HEK293 (cell line): ENCODE data around the gene MEMO1.

Experiments used
- CTCF ChIA-PET: fragments of 350-600 bp; formaldehyde crosslinking; extraction: SDS; loops from one replicate; lab custom pipeline; 2021; ENCODE audit warnings: antibody characterized with exemption; lab: Yijun Ruan, JAX
- POLR2A ChIA-PET: fragments of 300-600 bp; formaldehyde crosslinking; extraction: SDS; loops from one replicate; lab custom pipeline; 2020; ENCODE audit warnings: antibody characterized with exemption, inconsistent platforms; lab: Yijun Ruan, JAX
- H3K27ac ChIP-seq: fragments of 200-500 bp; sonication (Bioruptor generic); 2 replicates; pipeline ENCODE4 v1.5.1; 2014; ENCODE audit warnings: low read depth, low read length, control low read depth, inconsistent platforms; ENCODE audit errors: extremely low read depth
- H3K36me3 ChIP-seq, 2 experiments: fragments of 200-500 bp in 1 of 2; sonication (Bioruptor generic) in 1 of 2; 1 replicate in 1 of 2; 2 replicates in 1 of 2; pipeline ENCODE4 v1.5.1; 2014 to 2017; ENCODE audit warnings: inconsistent platforms in 2 of 2, low read length in 2 of 2; ENCODE audit not compliant: control insufficient read depth in 2 of 2, insufficient read depth in 1 of 2
- H3K4me1 ChIP-seq: fragments of 200-500 bp; sonication (Bioruptor generic); 2 replicates; pipeline ENCODE4 v1.5.1; 2014; ENCODE audit warnings: mild to moderate bottlenecking, low read length, inconsistent platforms; ENCODE audit not compliant: control insufficient read depth, insufficient read depth
- H3K4me3 ChIP-seq: 2 replicates; pipeline ENCODE4 v1.5.1; 2011; ENCODE audit warnings: low read depth, mild to moderate bottlenecking, control low read depth, low read length, moderate library complexity
- H3K9me3 ChIP-seq: fragments of 200-500 bp; sonication (Bioruptor generic); 2 replicates; pipeline ENCODE4 v1.5.1; 2014; ENCODE audit warnings: low read depth, low read length, inconsistent platforms; ENCODE audit not compliant: control insufficient read depth, insufficient read depth
- BCL11B ChIP-seq: fragments of 450-650 bp; formaldehyde crosslinking; IDR thresholded peaks from 2 replicates; pipeline ENCODE4 v1.5.1; 2016; ENCODE audit warnings: low read depth, missing biosample characterization, missing genetic modification characterization
- SP7 ChIP-seq: fragments of 450-650 bp; formaldehyde crosslinking; IDR thresholded peaks from 2 replicates; pipeline ENCODE4 v1.5.1; 2016; ENCODE audit warnings: missing biosample characterization, missing genetic modification characterization
- WT1 ChIP-seq: fragments of 450-650 bp; formaldehyde crosslinking; IDR thresholded peaks from 2 replicates; pipeline ENCODE4 v1.5.1; 2016; ENCODE audit warnings: missing biosample characterization, missing genetic modification characterization
- ZNF121 ChIP-seq: fragments of 450-650 bp; formaldehyde crosslinking; IDR thresholded peaks from 2 replicates; pipeline ENCODE4 v1.5.1; 2016; ENCODE audit warnings: missing biosample characterization, missing genetic modification characterization
- ZNF132 ChIP-seq: fragments of 450-650 bp; formaldehyde crosslinking; IDR thresholded peaks from 2 replicates; pipeline ENCODE4 v1.5.1; 2017; ENCODE audit warnings: missing biosample characterization, missing genetic modification characterization, borderline replicate concordance
- ZNF133 ChIP-seq: fragments of 450-650 bp; formaldehyde crosslinking; IDR thresholded peaks from 2 replicates; pipeline ENCODE4 v1.5.1; 2016; ENCODE audit warnings: missing biosample characterization, missing genetic modification characterization
- ZNF146 ChIP-seq: fragments of 450-650 bp; formaldehyde crosslinking; IDR thresholded peaks from 2 replicates; pipeline ENCODE4 v1.5.1; 2016; ENCODE audit warnings: missing biosample characterization, missing genetic modification characterization
- ZNF16 ChIP-seq: fragments of 450-650 bp; formaldehyde crosslinking; IDR thresholded peaks from 2 replicates; pipeline ENCODE4 v1.5.1; 2016; ENCODE audit warnings: low read depth, missing biosample characterization, missing genetic modification characterization
- ZNF175 ChIP-seq: fragments of 450-650 bp; formaldehyde crosslinking; IDR thresholded peaks from 2 replicates; pipeline ENCODE4 v1.5.1; 2016; ENCODE audit warnings: missing biosample characterization, missing genetic modification characterization
- ZNF302 ChIP-seq: fragments of 450-650 bp; formaldehyde crosslinking; IDR thresholded peaks from 2 replicates; pipeline ENCODE4 v1.5.1; 2016; ENCODE audit warnings: missing biosample characterization, missing genetic modification characterization, low read depth
- ZNF473 ChIP-seq: fragments of 450-650 bp; formaldehyde crosslinking; IDR thresholded peaks from 2 replicates; pipeline ENCODE4 v1.5.1; 2017; ENCODE audit warnings: missing biosample characterization, missing genetic modification characterization
- ZNF521 ChIP-seq: fragments of 450-650 bp; formaldehyde crosslinking; IDR thresholded peaks from 2 replicates; pipeline ENCODE4 v1.5.1; 2017; ENCODE audit warnings: missing biosample characterization, mild to moderate bottlenecking, missing genetic modification characterization
- ZNF664 ChIP-seq: fragments of 450-650 bp; formaldehyde crosslinking; IDR thresholded peaks from 2 replicates; pipeline ENCODE4 v1.5.1; 2016; ENCODE audit warnings: missing biosample characterization, missing genetic modification characterization
- ZNF768 ChIP-seq: fragments of 450-650 bp; formaldehyde crosslinking; IDR thresholded peaks from 2 replicates; pipeline ENCODE4 v1.5.1; 2018; ENCODE audit warnings: missing biosample characterization, mild to moderate bottlenecking, missing genetic modification characterization
- ZNF777 ChIP-seq: fragments of 450-650 bp; formaldehyde crosslinking; IDR thresholded peaks from 2 replicates; pipeline ENCODE4 v1.5.1; 2017; ENCODE audit warnings: missing biosample characterization, missing genetic modification characterization, borderline replicate concordance
- ZSCAN16 ChIP-seq: fragments of 450-650 bp; formaldehyde crosslinking; IDR thresholded peaks from 2 replicates; pipeline ENCODE4 v1.5.1; 2016; ENCODE audit warnings: missing biosample characterization, missing genetic modification characterization
- ZXDB ChIP-seq: fragments of 450-650 bp; formaldehyde crosslinking; IDR thresholded peaks from 2 replicates; pipeline ENCODE4 v1.5.1; 2016; ENCODE audit warnings: missing biosample characterization, missing genetic modification characterization
- TF ChIP-seq, protein P1 (sequence below): fragments of 450-650 bp; formaldehyde crosslinking; IDR thresholded peaks from 2 replicates; pipeline ENCODE4 v1.5.1; 2016; ENCODE audit warnings: missing biosample characterization, missing genetic modification characterization
- TF ChIP-seq, protein P2 (sequence below): fragments of 450-650 bp; formaldehyde crosslinking; IDR thresholded peaks from 2 replicates; pipeline ENCODE4 v1.5.1; 2016; ENCODE audit warnings: missing biosample characterization, missing genetic modification characterization
- TF ChIP-seq, protein P3 (sequence below): fragments of 450-650 bp; formaldehyde crosslinking; IDR thresholded peaks from 2 replicates; pipeline ENCODE4 v1.5.1; 2016; ENCODE audit warnings: missing biosample characterization, missing genetic modification characterization
- TF ChIP-seq, protein P4 (sequence below): fragments of 450-650 bp; IDR thresholded peaks from 2 replicates; pipeline ENCODE4 v1.5.1; 2018; ENCODE audit warnings: missing biosample characterization, mild to moderate bottlenecking, missing genetic modification characterization

MEMO1 gene

DNA sequence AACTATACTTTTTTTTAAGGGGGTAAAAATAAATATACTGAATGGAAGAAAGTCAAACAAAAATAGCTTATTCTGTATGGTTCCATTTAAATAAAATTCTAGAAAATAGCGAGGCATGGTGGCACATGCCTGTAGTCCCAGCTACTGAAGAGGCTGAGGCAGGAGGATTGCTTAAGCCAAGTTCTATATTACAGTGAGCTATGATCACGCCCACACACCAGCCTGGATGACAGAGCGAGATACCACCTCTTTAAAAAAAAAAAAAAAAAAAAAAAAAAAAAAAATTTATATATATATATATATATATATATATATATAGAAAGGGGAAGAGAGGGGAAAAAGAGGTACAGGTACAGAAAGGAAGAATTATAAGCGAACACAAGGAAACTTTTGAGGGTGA, 77.7 kb downstream of the MEMO1 start:
- no peak overlapping the region for H3K27ac ChIP-seq
- no peaks in the 10 kb centered on the region for H3K4me1 ChIP-seq
- H3K4me3 ChIP-seq, result no peak overlapping the region
- no peak for TF ChIP-seq ZNF768 (tag by site-specific recombination)
- no peak for TF ChIP-seq ZNF777 (tag by site-specific recombination)
- H3K36me3 ChIP-seq, result peaks cover 0 to 3% of the 10 kb centered on the region in 2 experiments; a peak in 1 of 3 replicates
- no peaks in the 10 kb centered on the region for H3K9me3 ChIP-seq
- POLR2A ChIA-PET, result no interaction called here
- CTCF ChIA-PET, result interaction anchor here (1.1 kb wide), 1 partner anchor 22 kb away, joined by 3 read pairs; no protein-coding TSS in a partner anchor

DNA sequence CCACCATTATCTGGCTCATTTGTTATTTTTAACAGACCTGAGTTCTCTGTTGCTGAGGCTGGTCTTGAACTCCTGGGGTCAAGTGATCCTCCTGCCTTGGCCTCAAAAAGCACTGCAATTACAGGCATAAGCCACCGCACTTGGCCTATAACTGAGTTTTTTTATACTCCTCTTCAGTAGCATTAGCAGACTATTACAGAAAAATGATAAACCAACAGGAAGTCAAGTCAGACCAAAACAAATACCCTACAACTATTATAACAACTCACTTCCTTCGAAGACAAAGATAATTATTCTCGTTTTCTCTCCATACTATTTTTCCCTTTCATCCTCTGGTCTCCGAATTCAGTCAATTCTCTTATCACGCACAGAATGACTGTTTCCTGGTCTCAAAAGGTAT, 78.2 kb downstream of the MEMO1 start:
- ChIA-PET CTCF (interaction anchor here (1.1 kb wide), 1 partner anchor 22 kb away, joined by 3 read pairs; no protein-coding TSS in a partner anchor), POLR2A (no interaction called here)
- no peak for TF ChIP-seq ZNF664 (tag by site-specific recombination)
- TF ChIP-seq ZNF473, result no peak
- TF ChIP-seq ZXDB (tag by site-specific recombination), result no peak
- TF ChIP-seq ZNF146 (tag by site-specific recombination), result no peak
- no peak for TF ChIP-seq ZNF133 (tag by site-specific recombination)
- TF ChIP-seq BCL11B, result no peak
- TF ChIP-seq, protein P1, sequence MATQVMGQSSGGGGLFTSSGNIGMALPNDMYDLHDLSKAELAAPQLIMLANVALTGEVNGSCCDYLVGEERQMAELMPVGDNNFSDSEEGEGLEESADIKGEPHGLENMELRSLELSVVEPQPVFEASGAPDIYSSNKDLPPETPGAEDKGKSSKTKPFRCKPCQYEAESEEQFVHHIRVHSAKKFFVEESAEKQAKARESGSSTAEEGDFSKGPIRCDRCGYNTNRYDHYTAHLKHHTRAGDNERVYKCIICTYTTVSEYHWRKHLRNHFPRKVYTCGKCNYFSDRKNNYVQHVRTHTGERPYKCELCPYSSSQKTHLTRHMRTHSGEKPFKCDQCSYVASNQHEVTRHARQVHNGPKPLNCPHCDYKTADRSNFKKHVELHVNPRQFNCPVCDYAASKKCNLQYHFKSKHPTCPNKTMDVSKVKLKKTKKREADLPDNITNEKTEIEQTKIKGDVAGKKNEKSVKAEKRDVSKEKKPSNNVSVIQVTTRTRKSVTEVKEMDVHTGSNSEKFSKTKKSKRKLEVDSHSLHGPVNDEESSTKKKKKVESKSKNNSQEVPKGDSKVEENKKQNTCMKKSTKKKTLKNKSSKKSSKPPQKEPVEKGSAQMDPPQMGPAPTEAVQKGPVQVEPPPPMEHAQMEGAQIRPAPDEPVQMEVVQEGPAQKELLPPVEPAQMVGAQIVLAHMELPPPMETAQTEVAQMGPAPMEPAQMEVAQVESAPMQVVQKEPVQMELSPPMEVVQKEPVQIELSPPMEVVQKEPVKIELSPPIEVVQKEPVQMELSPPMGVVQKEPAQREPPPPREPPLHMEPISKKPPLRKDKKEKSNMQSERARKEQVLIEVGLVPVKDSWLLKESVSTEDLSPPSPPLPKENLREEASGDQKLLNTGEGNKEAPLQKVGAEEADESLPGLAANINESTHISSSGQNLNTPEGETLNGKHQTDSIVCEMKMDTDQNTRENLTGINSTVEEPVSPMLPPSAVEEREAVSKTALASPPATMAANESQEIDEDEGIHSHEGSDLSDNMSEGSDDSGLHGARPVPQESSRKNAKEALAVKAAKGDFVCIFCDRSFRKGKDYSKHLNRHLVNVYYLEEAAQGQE (tag by site-specific recombination), result no peak
- TF ChIP-seq, protein P2, sequence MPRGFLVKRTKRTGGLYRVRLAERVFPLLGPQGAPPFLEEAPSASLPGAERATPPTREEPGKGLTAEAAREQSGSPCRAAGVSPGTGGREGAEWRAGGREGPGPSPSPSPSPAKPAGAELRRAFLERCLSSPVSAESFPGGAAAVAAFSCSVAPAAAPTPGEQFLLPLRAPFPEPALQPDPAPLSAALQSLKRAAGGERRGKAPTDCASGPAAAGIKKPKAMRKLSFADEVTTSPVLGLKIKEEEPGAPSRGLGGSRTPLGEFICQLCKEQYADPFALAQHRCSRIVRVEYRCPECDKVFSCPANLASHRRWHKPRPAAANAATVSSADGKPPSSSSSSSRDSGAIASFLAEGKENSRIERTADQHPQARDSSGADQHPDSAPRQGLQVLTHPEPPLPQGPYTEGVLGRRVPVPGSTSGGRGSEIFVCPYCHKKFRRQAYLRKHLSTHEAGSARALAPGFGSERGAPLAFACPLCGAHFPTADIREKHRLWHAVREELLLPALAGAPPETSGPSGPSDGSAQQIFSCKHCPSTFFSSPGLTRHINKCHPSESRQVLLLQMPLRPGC, result no peak
- no peak for TF ChIP-seq ZNF121 (tag by site-specific recombination)
- no peak for TF ChIP-seq ZNF302 (tag by site-specific recombination)
- no peak for TF ChIP-seq ZNF175 (tag by site-specific recombination)
- TF ChIP-seq, protein P3, sequence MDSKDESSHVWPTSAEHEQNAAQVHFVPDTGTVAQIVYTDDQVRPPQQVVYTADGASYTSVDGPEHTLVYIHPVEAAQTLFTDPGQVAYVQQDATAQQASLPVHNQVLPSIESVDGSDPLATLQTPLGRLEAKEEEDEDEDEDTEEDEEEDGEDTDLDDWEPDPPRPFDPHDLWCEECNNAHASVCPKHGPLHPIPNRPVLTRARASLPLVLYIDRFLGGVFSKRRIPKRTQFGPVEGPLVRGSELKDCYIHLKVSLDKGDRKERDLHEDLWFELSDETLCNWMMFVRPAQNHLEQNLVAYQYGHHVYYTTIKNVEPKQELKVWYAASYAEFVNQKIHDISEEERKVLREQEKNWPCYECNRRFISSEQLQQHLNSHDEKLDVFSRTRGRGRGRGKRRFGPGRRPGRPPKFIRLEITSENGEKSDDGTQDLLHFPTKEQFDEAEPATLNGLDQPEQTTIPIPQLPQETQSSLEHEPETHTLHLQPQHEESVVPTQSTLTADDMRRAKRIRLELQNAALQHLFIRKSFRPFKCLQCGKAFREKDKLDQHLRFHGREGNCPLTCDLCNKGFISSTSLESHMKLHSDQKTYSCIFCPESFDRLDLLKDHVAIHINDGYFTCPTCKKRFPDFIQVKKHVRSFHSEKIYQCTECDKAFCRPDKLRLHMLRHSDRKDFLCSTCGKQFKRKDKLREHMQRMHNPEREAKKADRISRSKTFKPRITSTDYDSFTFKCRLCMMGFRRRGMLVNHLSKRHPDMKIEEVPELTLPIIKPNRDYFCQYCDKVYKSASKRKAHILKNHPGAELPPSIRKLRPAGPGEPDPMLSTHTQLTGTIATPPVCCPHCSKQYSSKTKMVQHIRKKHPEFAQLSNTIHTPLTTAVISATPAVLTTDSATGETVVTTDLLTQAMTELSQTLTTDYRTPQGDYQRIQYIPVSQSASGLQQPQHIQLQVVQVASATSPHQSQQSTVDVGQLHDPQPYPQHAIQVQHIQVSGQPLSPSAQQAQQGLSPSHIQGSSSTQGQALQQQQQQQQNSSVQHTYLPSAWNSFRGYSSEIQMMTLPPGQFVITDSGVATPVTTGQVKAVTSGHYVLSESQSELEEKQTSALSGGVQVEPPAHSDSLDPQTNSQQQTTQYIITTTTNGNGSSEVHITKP (tag by site-specific recombination), result no peak
- TF ChIP-seq ZSCAN16 (tag by site-specific recombination), result no peak
- TF ChIP-seq, protein P4, sequence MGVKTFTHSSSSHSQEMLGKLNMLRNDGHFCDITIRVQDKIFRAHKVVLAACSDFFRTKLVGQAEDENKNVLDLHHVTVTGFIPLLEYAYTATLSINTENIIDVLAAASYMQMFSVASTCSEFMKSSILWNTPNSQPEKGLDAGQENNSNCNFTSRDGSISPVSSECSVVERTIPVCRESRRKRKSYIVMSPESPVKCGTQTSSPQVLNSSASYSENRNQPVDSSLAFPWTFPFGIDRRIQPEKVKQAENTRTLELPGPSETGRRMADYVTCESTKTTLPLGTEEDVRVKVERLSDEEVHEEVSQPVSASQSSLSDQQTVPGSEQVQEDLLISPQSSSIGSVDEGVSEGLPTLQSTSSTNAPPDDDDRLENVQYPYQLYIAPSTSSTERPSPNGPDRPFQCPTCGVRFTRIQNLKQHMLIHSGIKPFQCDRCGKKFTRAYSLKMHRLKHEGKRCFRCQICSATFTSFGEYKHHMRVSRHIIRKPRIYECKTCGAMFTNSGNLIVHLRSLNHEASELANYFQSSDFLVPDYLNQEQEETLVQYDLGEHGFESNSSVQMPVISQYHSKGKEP (tag by site-specific recombination), result no peak
- TF ChIP-seq ZNF16, result no peak
- TF ChIP-seq SP7, result no peak
- TF ChIP-seq WT1 (tag by site-specific recombination), result no peak
- TF ChIP-seq ZNF132 (tag by site-specific recombination), result no peak
- TF ChIP-seq ZNF521 (tag by site-specific recombination), result no peak
- Histone ChIP-seq H3K9me3 (no peaks in the 10 kb centered on the region), H3K4me1 (no peaks in the 10 kb centered on the region), H3K4me3 (no peak overlapping the region), H3K36me3 (peaks cover 0 to 3% of the 10 kb centered on the region in 2 experiments; a peak in 1 of 3 replicates), H3K27ac (no peak overlapping the region)
